K562 (cell line): ENCODE measurements around the gene PACSIN1. TPM values are rescaled to one million over a fixed set of nuclear protein-coding genes. Genes with fewer than 3 reads are reported as not detected.

ENCODE experiments used
- BDP1 ChIP-seq: IDR thresholded peaks from 3 replicates; pipeline ENCODE4 v1.6.1; 2011; ENCODE audit not compliant: insufficient read length, insufficient read depth
- CBFA2T2 ChIP-seq: fragments of 450-650 bp; conservative IDR thresholded peaks from 2 replicates; pipeline ENCODE4 v1.6.1; 2017; ENCODE audit warnings: mild to moderate bottlenecking
- CEBPB ChIP-seq: fragments of 450-650 bp; IDR thresholded peaks from 2 replicates; pipeline ENCODE4 v1.6.1; 2016; ENCODE audit warnings: missing genetic modification characterization, missing compliant biosample characterization
- ELF2 ChIP-seq: fragments of 250-450 bp; sonication (Bioruptor Pico); IDR thresholded peaks from 2 replicates; pipeline ENCODE4 v1.5.0; 2021; ENCODE audit warnings: mild to moderate bottlenecking
- ELK1 ChIP-seq: sonication (generic); formaldehyde crosslinking; IDR thresholded peaks from 2 replicates; pipeline ENCODE4 v1.8.1; 2022; ENCODE audit warnings: missing genetic modification reagents
- ETS1 ChIP-seq: conservative IDR thresholded peaks from 2 replicates; pipeline ENCODE4 v1.6.1; 2011; ENCODE audit warnings: low read depth, mild to moderate bottlenecking, low read length; ENCODE audit not compliant: control insufficient read depth
- HMGXB4 ChIP-seq: sonication (generic); formaldehyde crosslinking; IDR thresholded peaks from 2 replicates; pipeline ENCODE4 v1.8.1; 2023; ENCODE audit warnings: mild to moderate bottlenecking, missing genetic modification reagents
- HNRNPL ChIP-seq: fragments of 200-400 bp; formaldehyde crosslinking; IDR thresholded peaks from 2 replicates; pipeline ENCODE4 v1.6.1; 2017; ENCODE audit warnings: low read depth, mild to moderate bottlenecking, low read length
- JUND ChIP-seq, 2 experiments: IDR thresholded peaks; 2 replicates in 1 of 2; 3 replicates in 1 of 2; pipeline ENCODE4 v1.6.1; 2011; ENCODE audit warnings: borderline replicate concordance in 2 of 2, low read depth in 2 of 2, low read length in 2 of 2, improper control_type of control experiment in 1 of 2, missing biosample characterization in 1 of 2, missing genetic modification characterization in 1 of 2, missing genetic modification reagents in 1 of 2
- KAT8 ChIP-seq: fragments of 450-650 bp; IDR thresholded peaks from 2 replicates; pipeline ENCODE4 v1.6.1; 2016; ENCODE audit warnings: low read depth, mild to moderate bottlenecking
- MEIS2 ChIP-seq: fragments of 450-650 bp; IDR thresholded peaks from 2 replicates; pipeline ENCODE4 v1.6.1; 2014; ENCODE audit warnings: mild to moderate bottlenecking; ENCODE audit not compliant: partially characterized antibody
- NCOA2 ChIP-seq, 2 experiments: fragments of 450-650 bp; IDR thresholded peaks; 2 replicates each; pipeline ENCODE4 v1.6.1; 2018; ENCODE audit warnings: mild to moderate bottlenecking in 2 of 2, moderate library complexity in 1 of 2; ENCODE audit not compliant: partially characterized antibody in 2 of 2
- NCOR1 ChIP-seq: fragments of 450-650 bp; IDR thresholded peaks from 2 replicates; pipeline ENCODE4 v1.6.1; 2016; ENCODE audit warnings: mild to moderate bottlenecking, moderate library complexity
- RAD21 ChIP-seq, 2 experiments: fragments of 250-450 bp in 1 of 2; fragments of 450-650 bp in 1 of 2; sonication (Bioruptor Pico) in 1 of 2; formaldehyde crosslinking in 1 of 2; IDR thresholded peaks in 1 of 2; conservative IDR thresholded peaks in 1 of 2; 2 replicates each; pipeline versions ENCODE4 v1.4.0 to v1.8.0; 2020 to 2022; ENCODE audit warnings: mild to moderate bottlenecking in 2 of 2, moderate library complexity in 1 of 2
- RBM25 ChIP-seq: fragments of 200-400 bp; formaldehyde crosslinking; IDR thresholded peaks from 2 replicates; pipeline ENCODE4 v1.6.1; 2018; ENCODE audit warnings: low read length, low read depth, moderate library complexity; ENCODE audit not compliant: severe bottlenecking
- RBM39 ChIP-seq: fragments of 200-400 bp; formaldehyde crosslinking; optimal IDR thresholded peaks from 2 replicates; pipeline ENCODE3; 2018; ENCODE audit warnings: low read depth, low read length
- RFX7 ChIP-seq: fragments of 250-450 bp; sonication (Bioruptor Pico); IDR thresholded peaks from 2 replicates; pipeline ENCODE4 v1.5.1; 2021; ENCODE audit warnings: mild to moderate bottlenecking
- SIRT6 ChIP-seq: IDR thresholded peaks from one replicate; pipeline ENCODE4 v1.6.1; 2012; ENCODE audit warnings: low read depth, mild to moderate bottlenecking, control low read depth, inconsistent platforms, low read length, moderate library complexity
- TEAD2 ChIP-seq: fragments of 450-650 bp; IDR thresholded peaks from 2 replicates; pipeline ENCODE4 v1.6.1; 2016; ENCODE audit warnings: missing genetic modification characterization, control low read depth, missing compliant biosample characterization
- ZBTB8A ChIP-seq: fragments of 450-650 bp; IDR thresholded peaks from 2 replicates; pipeline ENCODE4 v1.6.1; 2018; ENCODE audit warnings: mild to moderate bottlenecking, moderate library complexity; ENCODE audit not compliant: partially characterized antibody
- ZEB2 ChIP-seq: fragments of 450-650 bp; IDR thresholded peaks from 2 replicates; pipeline ENCODE4 v1.6.1; 2016
- ZNF444 ChIP-seq: fragments of 250-450 bp; sonication (Bioruptor Pico); IDR thresholded peaks from 2 replicates; pipeline ENCODE4 v1.4.0; 2020; ENCODE audit warnings: mild to moderate bottlenecking, moderate library complexity
- ZNF75A ChIP-seq: fragments of 450-650 bp; formaldehyde crosslinking; IDR thresholded peaks from 2 replicates; pipeline ENCODE4 v1.4.0; 2020; ENCODE audit warnings: mild to moderate bottlenecking
- ZNF785 ChIP-seq: fragments of 250-450 bp; sonication (Bioruptor Pico); IDR thresholded peaks from 2 replicates; pipeline ENCODE4 v1.4.0; 2020; ENCODE audit warnings: mild to moderate bottlenecking
- polyA plus RNA-seq, 8 experiments: library from polyadenylated mRNA; depleted of rRNA in 4 of 8; stranded (reverse) in 5 of 8; unstranded in 3 of 8; fragments of >200 nt; fragmentation: Nextera tagmentation in 2 of 8; fragmentation: Illumina TruSeq in 1 of 8; extraction: Ambion mirVana in 2 of 8; extraction: Trizol in 1 of 8; gene quantifications; 2 replicates each; pipeline versions ENCODE4 v1.2.1 to v1.2.3, GENCODE V29; 2011 to 2014; ENCODE audit warnings: inconsistent platforms in 1 of 8, missing spikeins in 1 of 8
- total RNA-seq, 7 experiments: library from RNA; depleted of rRNA in 6 of 7; stranded (reverse); fragments of >200 nt in 6 of 7; fragmentation: Illumina TruSeq in 2 of 7; extraction: Trizol in 2 of 7; gene quantifications; 2 replicates each; pipeline versions ENCODE4 v1.2.1 to v1.2.3, GENCODE V29; 2011 to 2021; ENCODE audit warnings: low replicate concordance in 1 of 7

Gene PACSIN1
- total and polyA plus RNA-seq, 9 of the 15 experiments (the other 6 are each of a cell fraction or from before 2014, with no cell fraction given): 0.01 to 1.7 (median 0.45) TPM

GRCh38 chr6:34465531-34466241, at the start of gene PACSIN1 (continued):
- TF ChIP-seq ETS1 (no peak), RFX7 (CRISPR knock-in tag) (no peak), BDP1 (no peak), ELF2 (CRISPR knock-in tag) (no peak), SIRT6 (no peak), CBFA2T2 (no peak), ZNF444 (no peak), NCOR1 (no peak), NCOA2 (IDR thresholded peaks at IDR 0.05; ENCODE audit: partially characterized antibody in 2 of 2) (no peak), JUND (IDR thresholded peaks at IDR 0.05; ENCODE audit: borderline replicate concordance, low read depth, low read length) (no peak), JUND (tag; IDR thresholded peaks at IDR 0.05; ENCODE audit: borderline replicate concordance, low read depth, low read length) (no peak; the same call in 2 of the 3 replicates), MEIS2 (peak; percentile 14), HMGXB4 (no peak), ZNF785 (CRISPR knock-in tag) (no peak), RBM39 (no peak), HNRNPL (no peak), ZBTB8A (no peak), ZNF75A (no peak), CEBPB (tag) (no peak), RAD21 (CRISPR knock-in tag; conservative IDR thresholded peaks at IDR 0.05 in 1 of 2, IDR thresholded peaks at IDR 0.05 in 1 of 2) (no peak), ELK1 (no peak), TEAD2 (tag) (no peak), RBM25 (peak; percentile 68), ZEB2 (no peak), KAT8 (no peak)
